ENCODE data around the gene RARRES2. TPM values are rescaled to one million over a fixed set of nuclear protein-coding genes. Genes with fewer than 3 reads are reported as not detected.

RARRES2 gene
- total RNA-seq, 1 donor from 2014 or later, result not detected

DNA sequence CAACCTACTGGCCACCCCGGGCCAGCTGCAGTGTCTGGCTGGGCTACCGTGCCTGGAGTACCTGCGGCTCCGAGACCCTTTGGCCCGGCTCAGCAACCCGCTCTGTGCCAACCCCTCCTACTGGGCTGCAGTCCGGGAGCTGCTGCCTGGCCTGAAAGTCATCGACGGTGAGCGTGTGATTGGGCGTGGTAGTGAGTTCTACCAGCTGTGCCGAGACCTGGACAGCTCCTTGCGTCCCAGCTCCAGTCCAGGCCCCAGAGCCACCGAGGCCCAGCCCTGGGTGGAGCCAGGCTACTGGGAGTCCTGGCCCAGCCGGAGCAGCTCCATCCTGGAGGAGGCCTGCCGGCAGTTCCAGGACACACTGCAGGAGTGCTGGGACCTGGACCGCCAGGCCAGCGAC is 4.2 kb downstream of the RARRES2 start:
- no peaks in the 10 kb centered on the region for H3K9me3 Mint-ChIP-seq (ENCODE audit: unreplicated experiment)
- no peaks in the 10 kb centered on the region for H3K36me3 Mint-ChIP-seq (ENCODE audit: unreplicated experiment)
- TF ChIP-seq, protein P1, sequence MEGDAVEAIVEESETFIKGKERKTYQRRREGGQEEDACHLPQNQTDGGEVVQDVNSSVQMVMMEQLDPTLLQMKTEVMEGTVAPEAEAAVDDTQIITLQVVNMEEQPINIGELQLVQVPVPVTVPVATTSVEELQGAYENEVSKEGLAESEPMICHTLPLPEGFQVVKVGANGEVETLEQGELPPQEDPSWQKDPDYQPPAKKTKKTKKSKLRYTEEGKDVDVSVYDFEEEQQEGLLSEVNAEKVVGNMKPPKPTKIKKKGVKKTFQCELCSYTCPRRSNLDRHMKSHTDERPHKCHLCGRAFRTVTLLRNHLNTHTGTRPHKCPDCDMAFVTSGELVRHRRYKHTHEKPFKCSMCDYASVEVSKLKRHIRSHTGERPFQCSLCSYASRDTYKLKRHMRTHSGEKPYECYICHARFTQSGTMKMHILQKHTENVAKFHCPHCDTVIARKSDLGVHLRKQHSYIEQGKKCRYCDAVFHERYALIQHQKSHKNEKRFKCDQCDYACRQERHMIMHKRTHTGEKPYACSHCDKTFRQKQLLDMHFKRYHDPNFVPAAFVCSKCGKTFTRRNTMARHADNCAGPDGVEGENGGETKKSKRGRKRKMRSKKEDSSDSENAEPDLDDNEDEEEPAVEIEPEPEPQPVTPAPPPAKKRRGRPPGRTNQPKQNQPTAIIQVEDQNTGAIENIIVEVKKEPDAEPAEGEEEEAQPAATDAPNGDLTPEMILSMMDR (IDR thresholded peaks at IDR 0.05), result no peak
- no peak for DNase-seq (ENCODE audit: extremely low spot score, unreplicated experiment)
- no peak overlapping the region for H3K27ac Mint-ChIP-seq (ENCODE audit: unreplicated experiment)
- no peak overlapping the region for H3K4me3 Mint-ChIP-seq (ENCODE audit: unreplicated experiment)
- peaks cover 6% of the 10 kb centered on the region for H3K4me1 Mint-ChIP-seq (ENCODE audit: unreplicated experiment)
- peaks cover 16% of the 10 kb centered on the region for H3K27me3 Mint-ChIP-seq (ENCODE audit: unreplicated experiment)

DNA sequence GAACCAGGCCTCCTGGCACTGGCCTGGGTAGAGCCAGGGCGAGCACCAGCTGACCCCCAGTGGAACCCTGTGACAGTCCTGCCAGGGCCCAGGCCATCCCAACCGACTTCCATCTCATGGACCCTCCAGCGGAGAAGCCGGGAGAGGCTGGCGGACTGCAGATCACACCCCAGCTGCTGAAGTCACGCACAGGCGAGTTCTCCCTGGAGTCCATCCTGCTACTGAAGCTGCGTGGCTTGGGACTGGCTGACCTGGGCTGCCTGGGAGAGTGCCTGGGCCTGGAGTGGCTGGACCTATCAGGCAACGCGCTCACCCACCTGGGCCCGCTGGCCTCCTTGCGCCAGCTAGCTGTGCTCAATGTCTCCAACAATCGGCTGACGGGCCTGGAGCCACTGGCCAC is 4.7 kb downstream of the RARRES2 start:
- Mint-ChIP-seq H3K4me1 (ENCODE audit: unreplicated experiment) (peaks cover 3% of the 10 kb centered on the region), H3K36me3 (ENCODE audit: unreplicated experiment) (no peaks in the 10 kb centered on the region), H3K27ac (ENCODE audit: unreplicated experiment) (no peak overlapping the region), H3K9me3 (ENCODE audit: unreplicated experiment) (no peaks in the 10 kb centered on the region), H3K27me3 (ENCODE audit: unreplicated experiment) (peaks cover 12% of the 10 kb centered on the region), H3K4me3 (ENCODE audit: unreplicated experiment) (no peak overlapping the region)
- TF ChIP-seq, protein P1 (IDR thresholded peaks at IDR 0.05), result no peak
- DNase-seq (ENCODE audit: extremely low spot score, unreplicated experiment), result no peak

GRCh38 chr7:150335774-150336112 is 5.7 kb downstream of the RARRES2 start:
- TF ChIP-seq, protein P1 (IDR thresholded peaks at IDR 0.05), result no peak
- H3K9me3 Mint-ChIP-seq (ENCODE audit: unreplicated experiment), result no peaks in the 10 kb centered on the region
- no peak for DNase-seq (ENCODE audit: extremely low spot score, unreplicated experiment)
- no peak overlapping the region for H3K4me3 Mint-ChIP-seq (ENCODE audit: unreplicated experiment)
- H3K27me3 Mint-ChIP-seq (ENCODE audit: unreplicated experiment), result peaks cover 8% of the 10 kb centered on the region
- peaks cover 3% of the 10 kb centered on the region for H3K4me1 Mint-ChIP-seq (ENCODE audit: unreplicated experiment)
- no peak overlapping the region for H3K27ac Mint-ChIP-seq (ENCODE audit: unreplicated experiment)
- no peaks in the 10 kb centered on the region for H3K36me3 Mint-ChIP-seq (ENCODE audit: unreplicated experiment)

DNA sequence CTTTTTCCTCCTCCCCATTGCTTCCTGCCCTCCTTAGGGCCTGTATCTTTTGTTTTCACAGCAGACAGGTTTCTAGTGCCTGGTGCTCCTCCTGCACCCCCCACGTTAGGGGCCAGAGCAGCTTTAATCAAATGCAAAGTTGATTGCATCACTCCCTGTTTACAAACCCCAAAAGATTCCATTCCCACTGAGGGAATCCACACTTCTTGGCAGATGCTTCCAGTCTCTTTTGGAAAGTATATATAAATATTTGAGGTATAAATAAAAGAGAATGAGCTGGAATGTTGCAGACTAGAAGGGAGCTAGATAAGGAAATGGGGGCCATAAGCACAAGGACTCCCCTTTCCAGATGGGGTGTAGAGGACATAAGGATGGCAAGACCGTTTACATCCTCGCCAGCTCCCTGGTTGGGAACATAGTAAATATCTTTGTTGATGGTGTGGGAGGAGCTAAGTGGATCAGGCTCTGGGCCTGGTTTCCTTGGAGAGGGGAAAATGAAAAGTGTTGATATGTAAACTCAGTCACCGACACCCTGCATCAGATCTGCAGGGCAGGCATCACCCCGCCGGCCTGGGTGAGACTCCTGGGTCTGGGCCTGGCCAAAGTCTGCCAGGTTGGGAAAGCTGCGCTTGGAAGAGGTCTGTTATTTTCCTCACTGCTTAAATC is 6.2 kb downstream of the RARRES2 start:
- DNase-seq (ENCODE audit: extremely low spot score, unreplicated experiment), result no peak

GRCh38 chr7:150334108-150334507 is 7.3 kb downstream of the RARRES2 start:
- no peak overlapping the region for H3K27ac Mint-ChIP-seq (ENCODE audit: unreplicated experiment)
- no peaks in the 10 kb centered on the region for H3K36me3 Mint-ChIP-seq (ENCODE audit: unreplicated experiment)
- H3K4me3 Mint-ChIP-seq (ENCODE audit: unreplicated experiment), result no peak overlapping the region
- DNase-seq (ENCODE audit: extremely low spot score, unreplicated experiment), result no peak
- no peaks in the 10 kb centered on the region for H3K9me3 Mint-ChIP-seq (ENCODE audit: unreplicated experiment)
- no peaks in the 10 kb centered on the region for H3K27me3 Mint-ChIP-seq (ENCODE audit: unreplicated experiment)
- H3K4me1 Mint-ChIP-seq (ENCODE audit: unreplicated experiment), result no peaks in the 10 kb centered on the region
- TF ChIP-seq, protein P1 (IDR thresholded peaks at IDR 0.05), result no peak

More for the DNA sequence above, 6.2 kb downstream of the RARRES2 start:
- Mint-ChIP-seq H3K4me3 (ENCODE audit: unreplicated experiment) (no peak overlapping the region), H3K27ac (ENCODE audit: unreplicated experiment) (no peak overlapping the region), H3K9me3 (ENCODE audit: unreplicated experiment) (no peaks in the 10 kb centered on the region), H3K27me3 (ENCODE audit: unreplicated experiment) (peaks cover 6% of the 10 kb centered on the region), H3K4me1 (ENCODE audit: unreplicated experiment) (peaks cover 3% of the 10 kb centered on the region), H3K36me3 (ENCODE audit: unreplicated experiment) (no peaks in the 10 kb centered on the region)
- TF ChIP-seq, protein P1 (IDR thresholded peaks at IDR 0.05), result no peak

Data from osteocyte (in vitro differentiated cells).